Choroid plexus epithelial cell (primary cell): ENCODE measurements around the gene PRKCQ.

Experiments used
- DNase-seq: peaks from one replicate; pipeline ENCODE4 v3.0.0-alpha.2; 2010; ENCODE audit warnings: low read depth
- H3K4me3 ChIP-seq: 2 replicates; pipeline ENCODE4 v1.5.1; 2011; ENCODE audit warnings: low read depth, mild to moderate bottlenecking, control low read depth, low read length, moderate library complexity
- TF ChIP-seq, protein P1 (sequence below): conservative IDR thresholded peaks from 2 replicates; pipeline ENCODE4 v1.5.1; 2011; ENCODE audit warnings: low read depth, mild to moderate bottlenecking, control low read depth, inconsistent platforms, low read length, moderate library complexity

The PRKCQ gene

DNA sequence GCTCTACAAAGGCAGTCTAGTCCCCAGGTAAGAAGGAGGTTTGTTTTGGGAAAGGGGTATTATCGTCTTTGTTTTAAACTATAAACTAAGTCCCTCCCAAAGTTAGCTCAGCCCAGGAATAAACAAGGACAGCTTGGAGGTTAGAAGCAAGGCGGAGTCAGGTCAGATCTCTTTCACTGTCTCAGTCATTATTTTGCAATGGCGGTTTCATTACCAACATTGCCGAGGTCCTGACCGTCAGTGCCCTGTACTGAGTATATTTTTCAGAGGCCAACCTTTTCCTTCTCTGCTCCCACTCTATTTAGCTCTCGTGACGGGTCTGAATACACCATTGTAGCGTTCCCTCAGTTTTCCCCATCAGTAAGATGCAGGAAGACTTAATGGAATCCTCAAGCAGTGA is 184.5 kb downstream of the PRKCQ start:
- DNase-seq: no peak
- no peak overlapping the region for H3K4me3 ChIP-seq
- TF ChIP-seq, protein P1, sequence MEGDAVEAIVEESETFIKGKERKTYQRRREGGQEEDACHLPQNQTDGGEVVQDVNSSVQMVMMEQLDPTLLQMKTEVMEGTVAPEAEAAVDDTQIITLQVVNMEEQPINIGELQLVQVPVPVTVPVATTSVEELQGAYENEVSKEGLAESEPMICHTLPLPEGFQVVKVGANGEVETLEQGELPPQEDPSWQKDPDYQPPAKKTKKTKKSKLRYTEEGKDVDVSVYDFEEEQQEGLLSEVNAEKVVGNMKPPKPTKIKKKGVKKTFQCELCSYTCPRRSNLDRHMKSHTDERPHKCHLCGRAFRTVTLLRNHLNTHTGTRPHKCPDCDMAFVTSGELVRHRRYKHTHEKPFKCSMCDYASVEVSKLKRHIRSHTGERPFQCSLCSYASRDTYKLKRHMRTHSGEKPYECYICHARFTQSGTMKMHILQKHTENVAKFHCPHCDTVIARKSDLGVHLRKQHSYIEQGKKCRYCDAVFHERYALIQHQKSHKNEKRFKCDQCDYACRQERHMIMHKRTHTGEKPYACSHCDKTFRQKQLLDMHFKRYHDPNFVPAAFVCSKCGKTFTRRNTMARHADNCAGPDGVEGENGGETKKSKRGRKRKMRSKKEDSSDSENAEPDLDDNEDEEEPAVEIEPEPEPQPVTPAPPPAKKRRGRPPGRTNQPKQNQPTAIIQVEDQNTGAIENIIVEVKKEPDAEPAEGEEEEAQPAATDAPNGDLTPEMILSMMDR: no peak

DNA sequence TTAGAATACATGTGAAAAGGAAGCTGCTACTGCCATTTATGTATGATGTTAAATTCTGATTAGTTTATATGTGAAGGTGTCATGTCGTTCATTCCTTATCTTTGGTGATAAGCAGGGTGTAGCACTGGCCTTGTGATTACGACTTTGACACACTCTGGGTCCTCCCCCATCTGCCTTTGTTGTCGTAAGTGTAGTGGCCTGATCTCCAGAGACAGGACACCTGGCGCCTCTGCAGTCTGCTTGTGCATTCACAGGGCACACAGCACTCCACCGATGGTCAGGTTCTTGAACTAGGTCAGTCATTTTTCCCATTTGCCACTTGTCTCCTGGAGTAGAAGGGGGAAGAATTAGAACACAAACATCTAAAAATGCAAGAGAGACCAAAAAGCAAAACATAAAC is 186.0 kb downstream of the PRKCQ start:
- TF ChIP-seq, protein P1: no peak
- H3K4me3 ChIP-seq: no peak overlapping the region
- no peak for DNase-seq

DNA sequence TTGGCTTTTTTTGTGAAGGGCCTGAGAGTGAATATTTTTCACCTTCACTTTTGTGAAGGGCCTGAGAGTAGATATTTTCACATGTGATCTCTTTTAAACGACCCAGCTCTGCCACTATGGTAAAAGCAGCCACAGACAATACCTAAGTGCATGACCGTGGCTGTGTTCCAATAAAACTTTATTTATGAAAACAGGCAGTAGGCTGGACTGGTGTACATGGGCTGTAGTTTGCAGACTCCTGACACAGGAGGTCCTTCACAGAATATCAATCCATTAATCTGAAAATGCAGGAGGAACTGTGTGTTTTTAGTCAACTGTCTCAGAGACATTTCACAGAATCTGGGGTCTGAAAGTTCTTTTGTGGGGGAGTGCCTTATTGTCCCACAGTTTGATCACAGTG is 186.9 kb downstream of the PRKCQ start:
- no peak for DNase-seq
- no peak overlapping the region for H3K4me3 ChIP-seq
- TF ChIP-seq, protein P1: no peak

DNA sequence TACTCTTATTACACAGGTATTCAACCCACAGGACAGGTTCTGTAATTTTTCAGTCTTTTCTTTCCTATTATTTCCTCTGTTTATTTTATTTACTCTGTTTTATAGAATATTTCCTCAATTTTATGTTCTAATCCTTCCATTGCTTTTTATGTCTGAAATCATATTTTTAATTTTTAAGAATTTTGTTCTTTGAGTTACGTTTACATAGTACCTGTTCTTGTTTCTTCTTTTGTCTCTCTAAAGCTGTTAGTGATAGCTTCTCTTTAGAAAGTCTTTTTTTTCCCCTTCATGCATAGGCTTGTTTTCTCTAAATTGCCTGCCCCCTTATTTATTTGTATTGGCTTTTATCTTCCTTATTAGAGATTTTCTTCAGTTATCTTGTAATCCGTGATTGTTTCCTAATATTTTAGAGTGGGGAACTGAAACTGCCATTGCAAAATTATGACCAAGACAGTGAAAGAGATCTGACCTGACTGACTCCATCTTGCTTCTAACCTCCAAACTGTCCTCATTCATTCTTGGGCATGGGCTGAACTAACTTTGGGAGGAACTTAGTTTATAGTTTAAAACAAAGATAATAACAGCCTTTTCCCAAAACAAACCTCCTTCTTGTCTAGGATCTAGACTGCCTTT is 189.7 kb downstream of the PRKCQ start:
- no peak for DNase-seq
- TF ChIP-seq, protein P1: no peak
- no peak overlapping the region for H3K4me3 ChIP-seq

DNA sequence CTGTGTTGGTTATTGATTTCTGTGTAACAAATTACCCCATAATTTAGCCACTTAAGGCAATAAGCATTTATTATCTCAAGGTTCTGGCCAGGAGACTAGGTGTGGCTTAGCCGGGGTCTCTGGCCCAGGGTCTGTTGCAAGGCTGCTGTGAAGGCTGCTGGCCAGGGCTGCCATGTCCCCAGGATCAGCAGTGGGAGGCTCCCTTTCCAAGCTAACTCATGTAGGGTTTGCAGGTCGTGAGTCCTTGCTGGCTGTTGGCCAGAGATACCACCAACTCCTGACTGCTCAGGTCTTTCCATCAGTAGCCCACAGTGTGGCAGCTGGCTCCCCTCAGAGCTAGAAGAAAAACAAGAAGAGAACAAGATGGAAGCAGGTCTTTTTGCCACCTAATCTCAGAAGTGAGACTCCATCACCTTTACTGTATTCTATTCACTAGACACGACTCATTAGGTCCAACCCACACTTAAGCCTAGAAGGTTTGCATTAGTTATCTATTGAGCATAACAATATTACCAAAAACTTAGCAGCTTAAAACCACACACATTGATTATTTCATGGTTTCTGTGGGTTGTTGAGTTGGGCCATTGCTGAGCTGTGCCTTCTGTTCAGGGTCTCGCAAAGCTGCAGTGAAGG is 191.7 kb downstream of the PRKCQ start:
- H3K4me3 ChIP-seq: no peak overlapping the region
- DNase-seq: no peak
- TF ChIP-seq, protein P1: no peak

DNA sequence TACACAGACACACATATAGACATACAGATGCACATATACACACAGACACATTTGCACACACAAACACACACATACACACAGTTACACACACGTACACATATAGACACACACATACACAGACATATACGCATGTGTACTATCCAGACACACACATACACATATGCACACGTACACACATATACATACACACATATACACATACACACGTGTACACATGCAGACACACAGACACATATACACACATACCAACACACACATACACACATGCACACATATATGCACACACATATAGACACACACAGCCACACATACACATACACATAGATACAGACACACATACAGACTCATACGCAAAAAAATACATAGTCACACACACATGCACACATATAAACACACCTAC is 193.1 kb downstream of the PRKCQ start:
- TF ChIP-seq, protein P1: no peak
- H3K4me3 ChIP-seq: no peak overlapping the region
- no peak for DNase-seq

DNA sequence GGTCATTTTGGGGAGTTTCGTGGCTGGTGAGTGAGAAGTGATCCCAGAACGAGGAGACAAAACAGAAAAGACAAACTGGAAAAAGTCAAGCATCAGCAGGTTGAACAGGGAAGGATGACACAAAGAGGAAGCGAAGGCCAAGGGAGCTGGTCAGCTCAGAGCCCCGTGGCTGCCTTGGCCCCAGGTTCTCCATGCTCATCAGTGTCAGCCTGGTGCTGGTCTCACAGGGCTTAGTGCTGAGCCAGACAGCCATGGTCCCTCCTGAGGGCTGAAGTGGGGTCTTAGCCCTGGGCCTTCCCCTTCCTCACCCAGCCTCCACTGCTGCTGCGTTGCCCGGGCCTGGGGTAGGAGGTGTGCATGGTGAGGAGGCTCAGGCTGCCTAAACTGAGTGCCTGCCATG is 193.7 kb downstream of the PRKCQ start:
- no peak for DNase-seq
- TF ChIP-seq, protein P1: no peak
- H3K4me3 ChIP-seq: no peak overlapping the region
